GM19351 (cell line): ENCODE measurements around the gene YIF1A.

Experiments used
- ATAC-seq: cut with Tn5 transposase; IDR thresholded peaks from one replicate; pipeline ENCODE4 v1.9.1; 2021; ENCODE audit warnings: mild to moderate bottlenecking, moderate library complexity; ENCODE audit not compliant: unreplicated experiment

Gene YIF1A

GRCh38 chr11:66248903-66249302 is 40.0 kb downstream of the YIF1A start:
- no peak for ATAC-seq

GRCh38 chr11:66247801-66248200 is 41.1 kb downstream of the YIF1A start:
- no peak for ATAC-seq

- ATAC-seq: no peak
These were observed 41.6 kb downstream of the YIF1A start for GRCh38 chr11:66247295-66247694.

- no peak for ATAC-seq
These were observed 45.0 kb downstream of the YIF1A start for GRCh38 chr11:66243782-66244535.

- ATAC-seq: no peak
These were observed 46.7 kb downstream of the YIF1A start for GRCh38 chr11:66242095-66242765.

- ATAC-seq: no peak
These were observed 48.2 kb downstream of the YIF1A start for GRCh38 chr11:66240781-66241136.

- no peak for ATAC-seq
These were observed 48.8 kb downstream of the YIF1A start for GRCh38 chr11:66239998-66240780.

GRCh38 chr11:66239511-66239910 is 49.4 kb downstream of the YIF1A start:
- no peak for ATAC-seq

- ATAC-seq: no peak
These were observed 50.0 kb downstream of the YIF1A start for GRCh38 chr11:66238786-66239413.

- no peak for ATAC-seq
These were observed 51.1 kb downstream of the YIF1A start for GRCh38 chr11:66237867-66238266.

GRCh38 chr11:66235141-66235540 is 53.8 kb downstream of the YIF1A start:
- ATAC-seq: no peak
